GM23338 (cell line): ENCODE results near the gene SLC25A26. TPM values are rescaled to one million over a fixed set of nuclear protein-coding genes. Genes with fewer than 3 reads are reported as not detected.

Experiments used
- ATAC-seq: fragments of 200-7000 bp; cut with Tn5 transposase; 3 replicates; pipeline ENCODE4 v1.9.1; 2020
- DNase-seq: peaks from one replicate; pipeline ENCODE4 v3.0.0-alpha.2; 2015; ENCODE audit warnings: low spot score
- H2AFZ ChIP-seq: fragments of 200-600 bp; sonication (generic); 2 replicates; pipeline ENCODE4 v1.8.0; 2016; ENCODE audit warnings: antibody characterized with exemption, mild to moderate bottlenecking, moderate library complexity
- H3F3A ChIP-seq: fragments of 200-600 bp; sonication (generic); replicated peaks from 2 replicates; pipeline ENCODE4 v1.8.0; 2017; ENCODE audit warnings: antibody characterized with exemption, mixed run types, low read depth
- H3K27ac ChIP-seq: fragments of 200-600 bp; sonication (generic); 2 replicates; pipeline ENCODE4 v1.6.1; 2016; ENCODE audit warnings: low read depth
- H3K27me3 ChIP-seq: fragments of 200-600 bp; sonication (generic); 2 replicates; pipeline ENCODE4 v1.8.0; 2016; ENCODE audit warnings: mild to moderate bottlenecking, mixed run types, moderate library complexity; ENCODE audit not compliant: insufficient read depth
- H3K36me3 ChIP-seq: fragments of 200-600 bp; sonication (generic); 2 replicates; pipeline ENCODE4 v1.8.0; 2016; ENCODE audit warnings: mild to moderate bottlenecking; ENCODE audit not compliant: insufficient read depth
- H3K4me1 ChIP-seq: fragments of 200-600 bp; sonication (generic); 2 replicates; pipeline ENCODE4 v1.8.0; 2016; ENCODE audit warnings: mild to moderate bottlenecking, moderate library complexity; ENCODE audit not compliant: insufficient read depth
- H3K4me2 ChIP-seq: fragments of 200-600 bp; sonication (generic); 2 replicates; pipeline ENCODE4 v1.7.1; 2017; ENCODE audit warnings: mixed run types
- H3K4me3 ChIP-seq: fragments of 200-600 bp; sonication (generic); 2 replicates; pipeline ENCODE4 v1.6.1; 2016; ENCODE audit warnings: mixed run types
- H3K79me2 ChIP-seq: fragments of 200-600 bp; sonication (generic); replicated peaks from 2 replicates; pipeline ENCODE4 v1.8.0; 2017; ENCODE audit warnings: mild to moderate bottlenecking; ENCODE audit not compliant: insufficient read depth
- H3K9me2 ChIP-seq: fragments of 200-600 bp; sonication (generic); 2 replicates; pipeline ENCODE4 v1.8.0; 2017; ENCODE audit not compliant: insufficient read depth
- H4K20me1 ChIP-seq: fragments of 200-600 bp; sonication (generic); replicated peaks from 2 replicates; pipeline ENCODE4 v1.8.0; 2017; ENCODE audit warnings: mild to moderate bottlenecking; ENCODE audit not compliant: insufficient read depth
- H3K27ac Mint-ChIP-seq: 2 replicates; pipeline ENCODE4 v1.8.0; 2020; ENCODE audit warnings: inconsistent platforms, mild to moderate bottlenecking, moderate library complexity, mixed read lengths
- H3K27me3 Mint-ChIP-seq: 3 replicates; pipeline ENCODE4 v1.8.0; 2022; ENCODE audit warnings: low read depth, mild to moderate bottlenecking, moderate library complexity, mixed read lengths, inconsistent platforms; ENCODE audit not compliant: insufficient read depth, poor library complexity
- H3K36me3 Mint-ChIP-seq: 3 replicates; pipeline ENCODE4 v1.8.0; 2021; ENCODE audit warnings: low read depth, mild to moderate bottlenecking, inconsistent platforms, moderate library complexity, mixed read lengths
- H3K4me1 Mint-ChIP-seq: 3 replicates; pipeline ENCODE4 v1.8.0; 2020; ENCODE audit warnings: mild to moderate bottlenecking, inconsistent platforms, mixed read lengths
- H3K4me3 Mint-ChIP-seq: 3 replicates; pipeline ENCODE4 v1.8.0; 2021; ENCODE audit warnings: moderate library complexity, mild to moderate bottlenecking, inconsistent platforms, mixed read lengths
- H3K9me3 Mint-ChIP-seq: 3 replicates; pipeline ENCODE4 v1.8.0; 2020; ENCODE audit warnings: moderate library complexity, mild to moderate bottlenecking, inconsistent platforms, mixed read lengths
- CREB1 ChIP-seq: fragments of 250-450 bp; sonication (Bioruptor Pico); IDR thresholded peaks from 2 replicates; pipeline ENCODE4 v1.5.0; 2020; ENCODE audit warnings: low read depth, mild to moderate bottlenecking, moderate library complexity
- POLR2AphosphoS5 ChIP-seq: IDR thresholded peaks from 2 replicates; pipeline ENCODE4 v1.6.1; 2016; ENCODE audit warnings: antibody characterized with exemption, low read depth
- STAT1 ChIP-seq: IDR thresholded peaks from one replicate; pipeline ENCODE4 v1.6.1; 2016; ENCODE audit warnings: antibody characterized with exemption; ENCODE audit not compliant: unreplicated experiment
- ZNF331 ChIP-seq: fragments of 250-450 bp; sonication (Bioruptor Pico); IDR thresholded peaks from 2 replicates; pipeline ENCODE4 v1.5.0; 2020; ENCODE audit warnings: low read depth, mild to moderate bottlenecking, moderate library complexity
- long read RNA-seq: library from polyadenylated mRNA; unstranded; transcript quantifications from one replicate; pipeline ENCODE4 v2.0.0, GENCODE V29; 2020; ENCODE audit not compliant: unreplicated experiment
- polyA plus RNA-seq: library from polyadenylated mRNA; unstranded; fragments of >200 nt; fragmentation: Nextera tagmentation; extraction: Ambion mirVana; gene quantifications from 2 replicates; pipeline ENCODE4 v1.2.1, GENCODE V29; 2016
- total RNA-seq: library from RNA; depleted of rRNA; stranded (reverse); fragments of >200 nt; shearing (Covaris generic); gene quantifications from 2 replicates; pipeline ENCODE4 v1.2.3, GENCODE V29; 2014; rRNA removed
- TF ChIP-seq, protein P1 (sequence below): fragments of 250-450 bp; sonication (Bioruptor Pico); IDR thresholded peaks from 2 replicates; pipeline ENCODE4 v1.5.0; 2020; ENCODE audit warnings: mild to moderate bottlenecking, moderate library complexity
- TF ChIP-seq, protein P2 (sequence below): IDR thresholded peaks from 2 replicates; pipeline ENCODE4 v1.6.1; 2016; ENCODE audit warnings: antibody characterized with exemption

The SLC25A26 gene, protein sequence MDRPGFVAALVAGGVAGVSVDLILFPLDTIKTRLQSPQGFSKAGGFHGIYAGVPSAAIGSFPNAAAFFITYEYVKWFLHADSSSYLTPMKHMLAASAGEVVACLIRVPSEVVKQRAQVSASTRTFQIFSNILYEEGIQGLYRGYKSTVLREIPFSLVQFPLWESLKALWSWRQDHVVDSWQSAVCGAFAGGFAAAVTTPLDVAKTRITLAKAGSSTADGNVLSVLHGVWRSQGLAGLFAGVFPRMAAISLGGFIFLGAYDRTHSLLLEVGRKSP
- 28.5 and 40.2 TPM in 2 replicates for total RNA-seq
- 20.5 and 24.8 TPM in 2 replicates for polyA plus RNA-seq
- long read RNA-seq, transcript SLC25A26-201 (9 exons, 1,023 nt), result major isoform, 5 of 50 reads
- long read RNA-seq, partial matches to known transcripts, result 37 of 50 reads
- long read RNA-seq, other reads (novel, unspliced or antisense), result 8 of 50 reads

DNA sequence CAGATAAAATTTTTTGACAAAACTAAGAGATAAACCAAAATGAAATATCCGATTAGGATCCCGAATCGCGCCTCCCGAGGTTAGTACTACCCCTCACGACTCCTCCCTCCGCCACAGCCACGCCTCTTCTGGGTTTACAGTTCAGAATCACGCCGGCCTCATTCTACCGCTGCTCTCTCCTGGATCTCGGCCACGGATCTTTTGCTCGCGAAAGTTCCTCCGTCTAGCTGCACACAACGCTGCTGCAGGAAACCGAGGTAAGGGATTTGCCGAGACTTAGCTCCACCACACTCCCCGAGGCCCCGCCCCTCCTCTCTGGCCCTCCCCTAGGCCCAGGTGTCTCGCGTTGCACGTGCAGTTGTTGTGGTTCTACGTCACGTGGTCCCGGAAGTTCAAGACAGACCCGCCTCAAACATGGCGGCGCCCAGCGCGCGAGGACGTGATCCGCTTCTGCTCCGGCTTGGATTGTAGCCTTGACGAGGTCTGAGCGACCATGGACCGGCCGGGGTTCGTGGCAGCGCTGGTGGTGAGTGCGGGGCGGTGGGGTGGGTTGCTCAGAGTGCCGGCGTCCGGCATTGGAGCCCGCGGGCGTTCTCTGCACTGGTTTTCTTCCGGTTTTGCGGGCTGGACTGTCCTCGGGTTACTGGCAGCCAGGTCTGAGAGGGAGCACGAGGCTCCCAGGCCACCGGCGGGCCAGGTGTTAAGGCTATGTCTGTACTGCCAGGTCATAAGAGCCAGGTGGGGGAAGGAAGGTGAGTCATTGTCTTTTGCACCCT lies at the start of gene SLC25A26:
SLC25A26 (plus strand) TSS at position 400 of the 776 bp plus-strand sequence; CDS start at position 494, 94 bp downstream.
- ATAC-seq (peak; percentile 96), DNase-seq (peak; percentile 98)
- Histone ChIP-seq H3K4me1 (no peaks in the 10 kb centered on the region; the same call in 1 of the 2 replicates), H3K79me2 (peaks cover 23% of the 10 kb centered on the region), H3K27me3 (no peaks in the 10 kb centered on the region), H3K9me2 (no peaks in the 10 kb centered on the region), H4K20me1 (no peaks in the 10 kb centered on the region; the same call in 1 of the 2 replicates), H3K27ac (peak within 1 kb of the TSS; percentile 91), H3K36me3 (no peaks in the 10 kb centered on the region), H3K4me3 (peak within 1 kb of the TSS; percentile 78), H3K4me2 (peak within 1 kb of the TSS; percentile 99), H2AFZ (peak within 1 kb of the TSS; percentile 78), H3F3A (no peaks in the 10 kb centered on the region)
- H3K9me3 Mint-ChIP-seq, result no peaks in the 10 kb centered on the region
- H3K27me3 Mint-ChIP-seq, result peaks cover 4% of the 10 kb centered on the region
- TF ChIP-seq CREB1 (CRISPR knock-in tag) (peak; percentile 87), POLR2AphosphoS5 (peak; percentile 84), ZNF331 (CRISPR knock-in tag) (no peak), STAT1 (no peak)
- TF ChIP-seq, protein P1, sequence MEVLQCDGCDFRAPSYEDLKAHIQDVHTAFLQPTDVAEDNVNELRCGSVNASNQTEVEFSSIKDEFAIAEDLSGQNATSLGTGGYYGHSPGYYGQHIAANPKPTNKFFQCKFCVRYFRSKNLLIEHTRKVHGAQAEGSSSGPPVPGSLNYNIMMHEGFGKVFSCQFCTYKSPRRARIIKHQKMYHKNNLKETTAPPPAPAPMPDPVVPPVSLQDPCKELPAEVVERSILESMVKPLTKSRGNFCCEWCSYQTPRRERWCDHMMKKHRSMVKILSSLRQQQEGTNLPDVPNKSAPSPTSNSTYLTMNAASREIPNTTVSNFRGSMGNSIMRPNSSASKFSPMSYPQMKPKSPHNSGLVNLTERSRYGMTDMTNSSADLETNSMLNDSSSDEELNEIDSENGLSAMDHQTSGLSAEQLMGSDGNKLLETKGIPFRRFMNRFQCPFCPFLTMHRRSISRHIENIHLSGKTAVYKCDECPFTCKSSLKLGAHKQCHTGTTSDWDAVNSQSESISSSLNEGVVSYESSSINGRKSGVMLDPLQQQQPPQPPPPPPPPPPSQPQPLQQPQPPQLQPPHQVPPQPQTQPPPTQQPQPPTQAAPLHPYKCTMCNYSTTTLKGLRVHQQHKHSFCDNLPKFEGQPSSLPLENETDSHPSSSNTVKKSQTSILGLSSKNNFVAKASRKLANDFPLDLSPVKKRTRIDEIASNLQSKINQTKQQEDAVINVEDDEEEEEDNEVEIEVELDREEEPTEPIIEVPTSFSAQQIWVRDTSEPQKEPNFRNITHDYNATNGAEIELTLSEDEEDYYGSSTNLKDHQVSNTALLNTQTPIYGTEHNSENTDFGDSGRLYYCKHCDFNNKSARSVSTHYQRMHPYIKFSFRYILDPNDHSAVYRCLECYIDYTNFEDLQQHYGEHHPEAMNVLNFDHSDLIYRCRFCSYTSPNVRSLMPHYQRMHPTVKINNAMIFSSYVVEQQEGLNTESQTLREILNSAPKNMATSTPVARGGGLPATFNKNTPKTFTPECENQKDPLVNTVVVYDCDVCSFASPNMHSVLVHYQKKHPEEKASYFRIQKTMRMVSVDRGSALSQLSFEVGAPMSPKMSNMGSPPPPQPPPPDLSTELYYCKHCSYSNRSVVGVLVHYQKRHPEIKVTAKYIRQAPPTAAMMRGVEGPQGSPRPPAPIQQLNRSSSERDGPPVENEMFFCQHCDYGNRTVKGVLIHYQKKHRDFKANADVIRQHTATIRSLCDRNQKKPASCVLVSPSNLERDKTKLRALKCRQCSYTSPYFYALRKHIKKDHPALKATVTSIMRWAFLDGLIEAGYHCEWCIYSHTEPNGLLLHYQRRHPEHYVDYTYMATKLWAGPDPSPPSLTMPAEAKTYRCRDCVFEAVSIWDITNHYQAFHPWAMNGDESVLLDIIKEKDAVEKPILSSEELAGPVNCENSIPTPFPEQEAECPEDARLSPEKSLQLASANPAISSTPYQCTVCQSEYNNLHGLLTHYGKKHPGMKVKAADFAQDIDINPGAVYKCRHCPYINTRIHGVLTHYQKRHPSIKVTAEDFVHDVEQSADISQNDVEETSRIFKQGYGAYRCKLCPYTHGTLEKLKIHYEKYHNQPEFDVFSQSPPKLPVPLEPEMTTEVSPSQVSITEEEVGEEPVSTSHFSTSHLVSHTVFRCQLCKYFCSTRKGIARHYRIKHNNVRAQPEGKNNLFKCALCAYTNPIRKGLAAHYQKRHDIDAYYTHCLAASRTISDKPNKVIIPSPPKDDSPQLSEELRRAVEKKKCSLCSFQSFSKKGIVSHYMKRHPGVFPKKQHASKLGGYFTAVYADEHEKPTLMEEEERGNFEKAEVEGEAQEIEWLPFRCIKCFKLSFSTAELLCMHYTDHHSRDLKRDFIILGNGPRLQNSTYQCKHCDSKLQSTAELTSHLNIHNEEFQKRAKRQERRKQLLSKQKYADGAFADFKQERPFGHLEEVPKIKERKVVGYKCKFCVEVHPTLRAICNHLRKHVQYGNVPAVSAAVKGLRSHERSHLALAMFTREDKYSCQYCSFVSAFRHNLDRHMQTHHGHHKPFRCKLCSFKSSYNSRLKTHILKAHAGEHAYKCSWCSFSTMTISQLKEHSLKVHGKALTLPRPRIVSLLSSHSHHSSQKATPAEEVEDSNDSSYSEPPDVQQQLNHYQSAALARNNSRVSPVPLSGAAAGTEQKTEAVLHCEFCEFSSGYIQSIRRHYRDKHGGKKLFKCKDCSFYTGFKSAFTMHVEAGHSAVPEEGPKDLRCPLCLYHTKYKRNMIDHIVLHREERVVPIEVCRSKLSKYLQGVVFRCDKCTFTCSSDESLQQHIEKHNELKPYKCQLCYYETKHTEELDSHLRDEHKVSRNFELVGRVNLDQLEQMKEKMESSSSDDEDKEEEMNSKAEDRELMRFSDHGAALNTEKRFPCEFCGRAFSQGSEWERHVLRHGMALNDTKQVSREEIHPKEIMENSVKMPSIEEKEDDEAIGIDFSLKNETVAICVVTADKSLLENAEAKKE (CRISPR knock-in tag), result no peak
- TF ChIP-seq, protein P2, sequence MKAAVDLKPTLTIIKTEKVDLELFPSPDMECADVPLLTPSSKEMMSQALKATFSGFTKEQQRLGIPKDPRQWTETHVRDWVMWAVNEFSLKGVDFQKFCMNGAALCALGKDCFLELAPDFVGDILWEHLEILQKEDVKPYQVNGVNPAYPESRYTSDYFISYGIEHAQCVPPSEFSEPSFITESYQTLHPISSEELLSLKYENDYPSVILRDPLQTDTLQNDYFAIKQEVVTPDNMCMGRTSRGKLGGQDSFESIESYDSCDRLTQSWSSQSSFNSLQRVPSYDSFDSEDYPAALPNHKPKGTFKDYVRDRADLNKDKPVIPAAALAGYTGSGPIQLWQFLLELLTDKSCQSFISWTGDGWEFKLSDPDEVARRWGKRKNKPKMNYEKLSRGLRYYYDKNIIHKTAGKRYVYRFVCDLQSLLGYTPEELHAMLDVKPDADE, result peak; percentile 56
- peaks cover 6% of the 10 kb centered on the region for H3K4me1 Mint-ChIP-seq
- H3K4me3 Mint-ChIP-seq, result peak within 1 kb of the TSS; percentile 98
- peaks cover 9% of the 10 kb centered on the region; the same call in 2 of the 3 replicates for H3K36me3 Mint-ChIP-seq
- H3K27ac Mint-ChIP-seq, result peak within 1 kb of the TSS; percentile 97
